Trophoblast cell (in vitro differentiated cells and primary cell): ENCODE data around the gene CALN1.

Source experiments
- DNase-seq, 2 donors: peaks; one replicate each; pipeline ENCODE4 v3.0.0-alpha.2; 2016
- H2AFZ ChIP-seq: 2 replicates; pipeline ENCODE4 v1.6.1; 2013; ENCODE audit warnings: low read length, moderate library complexity, mild to moderate bottlenecking; ENCODE audit not compliant: insufficient read depth, poor library complexity
- H2AK5ac ChIP-seq: 2 replicates; pipeline ENCODE4 v1.6.1; 2013; ENCODE audit warnings: mild to moderate bottlenecking, low read length
- H2BK120ac ChIP-seq: 2 replicates; pipeline ENCODE4 v1.6.1; 2013; ENCODE audit warnings: low read length, mild to moderate bottlenecking, moderate library complexity; ENCODE audit not compliant: insufficient read depth, poor library complexity
- H2BK12ac ChIP-seq: 2 replicates; pipeline ENCODE4 v1.6.1; 2013; ENCODE audit warnings: mild to moderate bottlenecking, low read length, moderate library complexity
- H2BK5ac ChIP-seq: 2 replicates; pipeline ENCODE4 v1.6.1; 2013; ENCODE audit warnings: low read length, low read depth, moderate library complexity, mild to moderate bottlenecking; ENCODE audit not compliant: poor library complexity
- H3K14ac ChIP-seq: 2 replicates; pipeline ENCODE4 v1.6.1; 2013; ENCODE audit warnings: mild to moderate bottlenecking, low read length
- H3K18ac ChIP-seq: 2 replicates; pipeline ENCODE4 v1.6.1; 2013; ENCODE audit warnings: mild to moderate bottlenecking, low read length
- H3K23ac ChIP-seq: 2 replicates; pipeline ENCODE4 v1.6.1; 2013; ENCODE audit warnings: low read length
- H3K27ac ChIP-seq: 2 replicates; pipeline ENCODE4 v1.5.1; 2013; ENCODE audit warnings: low read depth, mild to moderate bottlenecking, inconsistent platforms, low read length, moderate library complexity
- H3K27me3 ChIP-seq: 2 replicates; pipeline ENCODE4 v1.6.1; 2013; ENCODE audit warnings: inconsistent platforms, mild to moderate bottlenecking, low read length, moderate library complexity; ENCODE audit not compliant: insufficient read depth
- H3K36me3 ChIP-seq, 2 experiments: 1 replicate in 1 of 2; 2 replicates in 1 of 2; pipeline ENCODE4 v1.6.1; 2013; ENCODE audit warnings: low read length in 2 of 2, mild to moderate bottlenecking in 2 of 2, moderate library complexity in 1 of 2; ENCODE audit not compliant: insufficient read depth in 2 of 2, control insufficient read depth in 1 of 2
- H3K4ac ChIP-seq: 2 replicates; pipeline ENCODE4 v1.6.1; 2013; ENCODE audit warnings: low read depth, mild to moderate bottlenecking, low read length, moderate library complexity
- H3K4me1 ChIP-seq, 2 experiments: 1 replicate in 1 of 2; 2 replicates in 1 of 2; pipeline ENCODE4 v1.6.1; 2013; ENCODE audit warnings: low read length in 2 of 2, mild to moderate bottlenecking in 2 of 2, moderate library complexity in 1 of 2; ENCODE audit not compliant: insufficient read depth in 2 of 2, control insufficient read depth in 1 of 2
- H3K4me2 ChIP-seq: 2 replicates; pipeline ENCODE4 v1.6.1; 2013; ENCODE audit warnings: inconsistent platforms, mild to moderate bottlenecking, low read length, moderate library complexity
- H3K4me3 ChIP-seq: 2 replicates; pipeline ENCODE4 v1.5.1; 2013; ENCODE audit warnings: mild to moderate bottlenecking, low read depth, low read length, inconsistent platforms
- H3K79me1 ChIP-seq: one replicate; pipeline ENCODE4 v1.6.1; 2013; ENCODE audit warnings: low read length
- H3K79me2 ChIP-seq: 2 replicates; pipeline ENCODE4 v1.6.1; 2013; ENCODE audit warnings: low read length, mild to moderate bottlenecking; ENCODE audit not compliant: control insufficient read depth, insufficient read depth, poor library complexity
- H3K9ac ChIP-seq: 2 replicates; pipeline ENCODE4 v1.6.1; 2013; ENCODE audit warnings: mild to moderate bottlenecking, low read length
- H3K9me3 ChIP-seq: 2 replicates; pipeline ENCODE4 v1.6.1; 2013; ENCODE audit warnings: low read depth, mild to moderate bottlenecking, control low read depth, inconsistent platforms, low read length; ENCODE audit not compliant: insufficient read depth
- H4K12ac ChIP-seq: 2 replicates; pipeline ENCODE4 v1.6.1; 2013; ENCODE audit warnings: low read depth, mild to moderate bottlenecking, low read length, moderate library complexity
- H4K8ac ChIP-seq: 2 replicates; pipeline ENCODE4 v1.6.1; 2013; ENCODE audit warnings: low read depth, mild to moderate bottlenecking, low read length, moderate library complexity
- H4K91ac ChIP-seq: one replicate; pipeline ENCODE4 v1.6.1; 2013; ENCODE audit warnings: low read depth, mild to moderate bottlenecking, low read length, moderate library complexity
- WGBS: extraction: QIAGEN DNeasy Blood & Tissue Kit; methylation state at CpG from one replicate; pipeline ENCODE4 v1.1.7; 2013; ENCODE audit warnings: missing lambda C conversion rate; ENCODE audit not compliant: insufficient read length, insufficient coverage; ENCODE audit errors: extremely low coverage; 5-methylcytosine and 5-hydroxymethylcytosine counted together

Gene CALN1

GRCh38 chr7:72266771-72267170 lies 145.4 kb downstream of the CALN1 start:
- H3K23ac ChIP-seq = no peak overlapping the region
- no peak overlapping the region for H2BK5ac ChIP-seq
- no peak overlapping the region for H3K27ac ChIP-seq
- H4K12ac ChIP-seq = no peak overlapping the region
- H2BK120ac ChIP-seq = no peak overlapping the region
- no peak overlapping the region for H4K91ac ChIP-seq
- no peaks in the 10 kb centered on the region for H3K79me2 ChIP-seq
- H2AFZ ChIP-seq = no peak overlapping the region
- H3K27me3 ChIP-seq = no peaks in the 10 kb centered on the region
- H3K79me1 ChIP-seq = no peaks in the 10 kb centered on the region
- no peak overlapping the region for H4K8ac ChIP-seq
- no CpG with 5 or more reads among the region's 2 CpGs for WGBS
- H2BK12ac ChIP-seq = no peak overlapping the region
- H3K4me1 ChIP-seq = no peaks in the 10 kb centered on the region
- H3K36me3 ChIP-seq = no peaks in the 10 kb centered on the region
- H3K14ac ChIP-seq = no peak overlapping the region
- H3K9ac ChIP-seq = no peak overlapping the region
- H3K4me2 ChIP-seq = no peak overlapping the region
- H3K4ac ChIP-seq = no peak overlapping the region
- no peak overlapping the region for H3K4me3 ChIP-seq
- H3K9me3 ChIP-seq = no peaks in the 10 kb centered on the region
- DNase-seq = no peak
- H2AK5ac ChIP-seq = no peak overlapping the region
- no peak overlapping the region for H3K18ac ChIP-seq

- no CpG with 5 or more reads among the region's 7 CpGs for WGBS
- no peaks in the 10 kb centered on the region for H3K79me2 ChIP-seq
- no peak overlapping the region for H3K27ac ChIP-seq
- no peak overlapping the region for H3K4ac ChIP-seq
- no peak overlapping the region for H3K9ac ChIP-seq
- H3K18ac ChIP-seq = no peak overlapping the region
- H3K14ac ChIP-seq = no peak overlapping the region
- H4K8ac ChIP-seq = no peak overlapping the region
- H3K4me1 ChIP-seq = no peaks in the 10 kb centered on the region
- no peaks in the 10 kb centered on the region for H3K27me3 ChIP-seq
- no peak overlapping the region for H4K91ac ChIP-seq
- H3K79me1 ChIP-seq = no peaks in the 10 kb centered on the region
- no peak overlapping the region for H2AK5ac ChIP-seq
- H2AFZ ChIP-seq = no peak overlapping the region
- no peak for DNase-seq
- H2BK5ac ChIP-seq = no peak overlapping the region
- H3K9me3 ChIP-seq = no peaks in the 10 kb centered on the region
- no peak overlapping the region for H3K23ac ChIP-seq
- H2BK12ac ChIP-seq = no peak overlapping the region
- H2BK120ac ChIP-seq = no peak overlapping the region
- H3K36me3 ChIP-seq = no peaks in the 10 kb centered on the region
- no peak overlapping the region for H4K12ac ChIP-seq
- no peak overlapping the region for H3K4me3 ChIP-seq
- no peak overlapping the region for H3K4me2 ChIP-seq
These were observed 146.8 kb downstream of the CALN1 start for GRCh38 chr7:72265071-72265904.

GRCh38 chr7:72260406-72260805 lies 151.7 kb downstream of the CALN1 start:
- H3K9ac ChIP-seq = no peak overlapping the region
- H2BK12ac ChIP-seq = no peak overlapping the region
- no peak overlapping the region for H3K18ac ChIP-seq
- no peaks in the 10 kb centered on the region for H3K79me2 ChIP-seq
- H3K4me1 ChIP-seq = no peaks in the 10 kb centered on the region
- no peak overlapping the region for H4K91ac ChIP-seq
- no peak overlapping the region for H3K4me3 ChIP-seq
- H3K79me1 ChIP-seq = no peaks in the 10 kb centered on the region
- no peaks in the 10 kb centered on the region for H3K36me3 ChIP-seq
- H4K8ac ChIP-seq = no peak overlapping the region
- H3K27ac ChIP-seq = no peak overlapping the region
- H2BK120ac ChIP-seq = no peak overlapping the region
- H2AFZ ChIP-seq = no peak overlapping the region
- no peak overlapping the region for H2BK5ac ChIP-seq
- WGBS = no CpG with 5 or more reads among the region's 3 CpGs
- no peak overlapping the region for H2AK5ac ChIP-seq
- H3K4ac ChIP-seq = no peak overlapping the region
- H3K9me3 ChIP-seq = peaks cover 2% of the 10 kb centered on the region
- no peaks in the 10 kb centered on the region for H3K27me3 ChIP-seq
- no peak overlapping the region for H4K12ac ChIP-seq
- DNase-seq = no peak
- no peak overlapping the region for H3K14ac ChIP-seq
- no peak overlapping the region for H3K4me2 ChIP-seq
- no peak overlapping the region for H3K23ac ChIP-seq

GRCh38 chr7:72258074-72258473 lies 154.1 kb downstream of the CALN1 start:
- peaks cover 2% of the 10 kb centered on the region for H3K9me3 ChIP-seq
- no peak overlapping the region for H3K18ac ChIP-seq
- H3K79me1 ChIP-seq = no peaks in the 10 kb centered on the region
- H3K4me1 ChIP-seq = no peaks in the 10 kb centered on the region
- no peak overlapping the region for H3K27ac ChIP-seq
- no peak overlapping the region for H3K4me3 ChIP-seq
- H3K23ac ChIP-seq = no peak overlapping the region
- no peak for DNase-seq
- no peak overlapping the region for H2AFZ ChIP-seq
- no peak overlapping the region for H3K9ac ChIP-seq
- no CpG with 5 or more reads among the region's 3 CpGs for WGBS
- no peak overlapping the region for H4K91ac ChIP-seq
- H4K8ac ChIP-seq = no peak overlapping the region
- no peak overlapping the region for H4K12ac ChIP-seq
- H2BK120ac ChIP-seq = no peak overlapping the region
- H3K79me2 ChIP-seq = no peaks in the 10 kb centered on the region
- H3K4ac ChIP-seq = no peak overlapping the region
- H2AK5ac ChIP-seq = no peak overlapping the region
- H3K27me3 ChIP-seq = no peaks in the 10 kb centered on the region
- no peak overlapping the region for H3K4me2 ChIP-seq
- no peaks in the 10 kb centered on the region for H3K36me3 ChIP-seq
- no peak overlapping the region for H2BK12ac ChIP-seq
- H2BK5ac ChIP-seq = no peak overlapping the region
- H3K14ac ChIP-seq = no peak overlapping the region
